ENCODE results near the gene EMCN.

- TF ChIP-seq ZNF121 (CRISPR knock-in tag; IDR thresholded peaks at IDR 0.05) (no peak), USF2 (CRISPR knock-in tag; IDR thresholded peaks at IDR 0.05) (no peak)
Observed at GRCh38 chr4:100417565-100417964, 100.3 kb downstream of the EMCN start.
